PC-9 (cell line): ENCODE measurements around the gene RAB31.

ENCODE experiments used
- EZH2 ChIP-seq: fragments of 200-600 bp; sonication (generic); IDR thresholded peaks from 2 replicates; pipeline ENCODE4 v1.8.0; 2017; ENCODE audit warnings: antibody characterized with exemption, low read depth
- TF ChIP-seq, protein P1 (sequence below): fragments of 200-600 bp; sonication (generic); conservative IDR thresholded peaks from 2 replicates; pipeline ENCODE4 v1.6.1; 2017; ENCODE audit warnings: mixed run types, antibody characterized with exemption, mild to moderate bottlenecking, moderate library complexity

DNA sequence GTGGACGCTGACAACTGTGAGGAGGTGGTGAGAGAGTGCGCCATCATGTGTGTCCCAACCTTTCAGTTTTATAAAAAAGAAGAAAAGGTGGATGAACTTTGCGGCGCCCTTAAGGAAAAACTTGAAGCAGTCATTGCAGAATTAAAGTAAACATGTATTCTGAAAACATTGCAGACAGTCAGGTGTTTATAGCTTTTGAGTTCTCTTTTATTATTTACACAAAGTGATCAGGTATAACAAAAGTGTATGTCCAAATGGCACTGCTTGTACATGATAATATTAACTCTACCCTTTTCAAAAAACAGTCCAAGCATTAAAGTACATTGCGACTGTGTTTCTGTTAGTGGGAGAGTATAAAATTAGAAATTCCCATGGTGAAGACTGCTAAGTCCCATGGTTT is 179.9 kb downstream of the RAB31 start:
- TF ChIP-seq, protein P1, sequence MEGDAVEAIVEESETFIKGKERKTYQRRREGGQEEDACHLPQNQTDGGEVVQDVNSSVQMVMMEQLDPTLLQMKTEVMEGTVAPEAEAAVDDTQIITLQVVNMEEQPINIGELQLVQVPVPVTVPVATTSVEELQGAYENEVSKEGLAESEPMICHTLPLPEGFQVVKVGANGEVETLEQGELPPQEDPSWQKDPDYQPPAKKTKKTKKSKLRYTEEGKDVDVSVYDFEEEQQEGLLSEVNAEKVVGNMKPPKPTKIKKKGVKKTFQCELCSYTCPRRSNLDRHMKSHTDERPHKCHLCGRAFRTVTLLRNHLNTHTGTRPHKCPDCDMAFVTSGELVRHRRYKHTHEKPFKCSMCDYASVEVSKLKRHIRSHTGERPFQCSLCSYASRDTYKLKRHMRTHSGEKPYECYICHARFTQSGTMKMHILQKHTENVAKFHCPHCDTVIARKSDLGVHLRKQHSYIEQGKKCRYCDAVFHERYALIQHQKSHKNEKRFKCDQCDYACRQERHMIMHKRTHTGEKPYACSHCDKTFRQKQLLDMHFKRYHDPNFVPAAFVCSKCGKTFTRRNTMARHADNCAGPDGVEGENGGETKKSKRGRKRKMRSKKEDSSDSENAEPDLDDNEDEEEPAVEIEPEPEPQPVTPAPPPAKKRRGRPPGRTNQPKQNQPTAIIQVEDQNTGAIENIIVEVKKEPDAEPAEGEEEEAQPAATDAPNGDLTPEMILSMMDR: no peak
- no peak for TF ChIP-seq EZH2
